ENCODE data around the gene SELL. TPM values are rescaled to one million over a fixed set of nuclear protein-coding genes. Genes with fewer than 3 reads are reported as not detected.
"Not testable (repeated sequence)": the region's sequence is repeated elsewhere in the genome, so short reads cannot be mapped to it uniquely, and the experiment has no call there.

SELL gene
- 23.0 TPM for total RNA-seq
- long read RNA-seq, transcript SELL-201 (9 exons, 2,436 nt), result major isoform, 64 of 72 reads
- long read RNA-seq, partial matches to known transcripts, result 5 of 72 reads
- long read RNA-seq, other reads (novel, unspliced or antisense), result 2 of 72 reads

DNA sequence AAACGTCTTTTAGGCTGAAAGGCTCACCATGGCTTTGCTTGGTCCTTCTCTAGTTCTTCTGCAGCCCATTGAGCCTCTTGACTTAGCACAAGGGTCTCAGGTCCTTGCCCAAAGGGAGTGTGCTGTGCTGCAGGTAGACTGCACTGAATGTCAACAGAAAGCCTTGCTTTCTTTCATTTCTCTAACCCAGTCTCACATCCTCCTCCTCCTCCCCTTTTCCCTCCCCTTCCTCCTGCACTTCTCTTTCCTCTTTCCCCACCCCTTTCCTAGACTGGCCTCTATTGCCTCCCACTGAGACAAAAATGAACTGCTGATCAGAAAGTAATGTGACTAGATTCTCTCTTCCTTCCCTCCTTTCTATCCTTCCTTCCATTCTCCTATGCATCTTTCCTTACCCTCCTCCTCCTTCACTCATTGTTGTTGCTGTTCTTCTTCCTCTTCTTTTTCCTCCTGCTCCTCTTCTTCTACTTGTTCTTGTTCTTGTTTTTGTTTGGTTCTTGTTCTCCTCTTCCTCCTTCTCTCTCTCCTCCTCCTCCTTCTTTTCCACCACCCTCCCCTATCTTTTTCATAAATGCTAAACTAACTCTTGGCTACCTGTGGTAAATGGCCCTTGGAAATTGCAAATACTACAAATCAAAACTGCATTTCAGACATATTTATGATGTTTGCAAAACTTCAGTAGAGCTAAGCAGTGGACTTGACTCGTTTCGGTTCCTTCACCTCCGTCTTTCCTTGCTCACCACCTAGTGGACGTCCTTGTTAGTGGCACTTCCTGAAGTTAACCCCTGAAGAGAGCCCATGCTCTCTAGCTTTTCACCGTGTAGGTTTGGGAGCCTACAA lies at the start of gene SELL:
TSS of gene SELL (minus strand) at position 152 of the 840 bp plus-strand sequence. CDS start at position 30, 122 bp downstream.
- DNase-seq (ENCODE audit: low spot score), result no peak

DNA sequence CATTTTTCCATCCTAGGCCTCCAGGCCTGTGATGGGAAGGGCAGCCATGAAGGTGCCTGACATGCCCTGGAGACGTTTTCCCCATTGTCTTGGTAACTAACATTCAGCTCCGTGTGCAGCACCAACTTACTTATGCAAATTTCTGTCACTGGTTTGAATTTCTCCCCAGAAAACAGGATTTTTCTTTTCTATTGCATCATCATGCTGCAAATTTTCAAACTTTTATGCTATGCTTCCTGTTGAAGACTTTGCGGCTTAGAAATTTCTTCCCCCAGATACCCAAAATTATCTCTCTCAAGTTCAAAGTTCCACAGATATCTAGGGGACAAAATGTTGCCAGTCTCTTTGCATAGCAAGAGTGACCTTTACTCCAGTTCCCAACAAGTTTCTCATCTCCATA lies 47.6 kb upstream of the SELL start:
- DNase-seq (ENCODE audit: low spot score), result no peak

DNA sequence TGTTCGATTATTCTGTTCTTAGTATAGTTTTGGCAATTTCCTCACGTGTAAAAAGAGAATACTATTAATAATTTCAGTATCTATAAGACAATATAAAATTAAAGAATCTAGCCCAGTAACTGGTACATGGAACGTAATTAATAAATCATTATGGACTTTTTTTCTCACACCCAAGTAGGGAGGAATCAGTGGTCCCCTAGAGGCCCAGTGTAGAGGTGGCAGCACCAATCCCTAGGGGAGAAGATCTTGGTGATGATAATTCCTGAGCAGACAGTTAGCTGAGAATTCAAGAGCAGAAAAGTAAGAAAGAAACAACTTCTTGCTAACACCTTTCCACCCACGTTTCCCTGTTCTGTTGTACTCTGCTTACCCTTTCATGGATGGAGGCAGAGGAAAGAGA lies 42.1 kb upstream of the SELL start:
- DNase-seq (ENCODE audit: low spot score), result no peak

DNA sequence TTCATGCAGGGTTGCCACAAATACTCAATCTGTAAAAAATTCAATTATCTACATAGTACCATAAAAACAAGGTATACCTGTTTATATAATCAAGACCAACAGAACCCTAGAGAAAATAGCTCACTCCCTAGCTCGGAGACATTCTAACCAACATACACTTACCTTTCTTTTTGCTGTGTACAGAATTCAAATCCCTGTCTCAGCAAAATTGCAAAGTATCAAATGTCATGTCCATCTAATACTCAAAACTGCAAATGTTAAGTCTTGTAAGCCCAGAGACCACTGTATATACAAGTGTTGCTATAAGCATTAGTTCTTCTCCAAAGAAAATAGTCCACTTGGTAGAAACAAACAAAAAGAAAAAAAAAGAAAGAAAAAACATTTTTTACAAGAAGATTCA lies 38.6 kb upstream of the SELL start:
- DNase-seq (ENCODE audit: low spot score), result no peak

DNA sequence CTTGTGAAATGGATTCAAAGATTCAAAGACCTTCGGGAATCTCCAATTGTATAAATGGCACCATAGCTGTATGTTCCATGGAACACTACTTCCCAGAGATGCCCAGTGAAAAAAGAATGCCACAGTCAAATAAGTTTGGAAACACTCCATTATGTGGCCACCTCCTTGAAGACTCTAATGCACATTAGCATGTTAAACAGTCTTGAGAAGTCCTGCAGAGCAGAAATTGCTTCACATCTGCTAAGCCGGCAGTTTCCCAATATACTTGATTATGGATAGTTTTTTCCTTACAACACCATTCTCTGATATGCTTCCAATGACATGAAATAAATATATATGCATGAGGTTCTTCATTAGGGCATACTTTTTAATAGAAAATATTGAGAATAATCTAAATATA lies 35.1 kb upstream of the SELL start:
- no peak for DNase-seq (ENCODE audit: low spot score)

DNA sequence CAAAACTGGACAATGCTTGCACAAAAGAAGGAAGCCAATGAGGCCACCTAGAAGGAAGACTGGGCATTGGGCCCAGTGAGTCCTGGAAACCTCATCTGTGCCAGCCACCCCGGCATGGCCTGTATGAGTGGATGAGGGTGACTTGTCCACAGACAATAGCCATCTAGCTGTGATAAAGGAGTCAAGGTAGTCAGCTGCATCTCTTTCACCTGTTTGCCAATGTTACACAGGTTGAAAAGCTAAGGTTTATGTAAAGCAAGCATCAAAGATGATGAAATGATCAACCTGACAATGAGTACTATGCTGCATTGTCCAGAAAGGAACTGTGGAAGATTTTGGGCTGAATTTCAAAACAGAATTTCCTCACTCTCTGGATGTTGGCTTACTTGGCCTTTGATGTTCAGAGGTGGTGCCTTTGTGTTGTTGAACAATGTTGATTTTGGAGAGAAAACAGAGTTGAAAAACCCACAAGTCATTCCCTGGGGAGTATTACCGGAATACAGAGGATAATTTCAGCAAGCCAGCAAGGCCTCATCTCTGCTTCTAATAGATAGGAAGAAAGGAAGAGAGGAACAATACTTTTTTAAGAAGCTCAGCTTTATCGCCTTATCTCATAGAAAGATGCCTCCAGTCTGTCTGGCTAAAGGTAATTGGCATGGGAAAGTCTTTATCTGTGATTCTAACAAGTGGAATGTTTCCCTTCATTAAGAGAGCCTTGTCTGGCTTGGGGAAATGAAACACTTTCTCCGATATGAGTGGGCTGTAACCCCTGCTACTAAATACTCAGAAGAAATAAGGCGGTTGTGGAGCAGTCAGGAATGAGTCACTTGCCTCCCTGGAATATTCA lies 33.8 kb upstream of the SELL start:
- DNase-seq (ENCODE audit: low spot score), result no peak

DNA sequence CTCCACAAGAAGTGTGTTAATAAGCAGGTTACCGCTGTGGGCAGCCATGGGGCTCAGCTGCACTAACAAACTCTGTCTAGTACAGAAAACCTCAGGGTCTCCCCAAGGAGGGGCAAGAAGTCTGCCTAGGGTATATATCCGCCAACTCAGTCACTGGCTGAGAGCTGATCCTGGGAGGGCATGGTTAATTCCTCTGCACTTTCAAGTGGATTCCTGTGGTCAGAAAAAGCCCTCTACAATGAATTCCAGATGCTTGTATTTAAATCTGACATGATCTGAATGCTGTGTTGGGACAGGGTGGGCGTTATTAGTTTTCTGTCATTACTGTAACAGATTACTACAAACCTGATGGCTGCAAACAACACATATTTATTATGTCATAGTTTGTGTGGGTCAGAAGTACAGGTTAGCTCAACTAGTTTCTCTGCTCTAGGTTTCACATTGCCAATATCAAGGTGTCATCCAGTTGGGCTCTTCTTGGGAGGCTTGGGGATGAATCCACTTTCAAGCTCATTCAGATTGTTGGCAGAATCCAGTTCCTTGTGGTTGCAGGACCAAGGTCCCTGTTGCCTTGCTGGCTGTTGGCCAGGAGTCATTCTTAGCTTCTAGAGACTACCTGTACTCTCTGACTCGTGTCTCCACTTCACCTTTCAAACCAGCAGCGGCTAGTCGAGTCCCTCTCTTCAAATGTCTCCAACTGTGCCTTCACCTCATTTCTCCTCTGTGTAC lies 30.4 kb upstream of the SELL start:
- no peak for DNase-seq (ENCODE audit: low spot score)

DNA sequence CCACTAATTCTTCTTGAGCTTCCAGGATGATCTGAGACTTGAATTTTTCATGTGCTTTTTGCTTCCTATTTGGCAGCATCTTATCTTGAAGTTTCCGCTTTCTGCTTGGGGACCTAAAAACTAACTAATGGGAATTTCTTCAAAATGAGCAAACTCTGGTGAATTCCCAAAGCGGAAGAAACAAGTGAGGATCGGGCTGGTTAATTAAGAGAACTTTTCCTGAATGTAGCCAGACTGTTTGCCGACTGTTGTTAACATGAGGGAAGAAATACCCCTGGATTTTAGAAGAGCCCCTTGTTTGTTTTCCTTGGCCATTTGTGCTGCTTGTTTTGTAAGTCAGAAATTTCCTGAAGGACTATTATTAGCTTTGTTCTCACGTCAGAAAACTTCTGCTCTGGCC lies 28.6 kb upstream of the SELL start:
- no peak for DNase-seq (ENCODE audit: low spot score)

DNA sequence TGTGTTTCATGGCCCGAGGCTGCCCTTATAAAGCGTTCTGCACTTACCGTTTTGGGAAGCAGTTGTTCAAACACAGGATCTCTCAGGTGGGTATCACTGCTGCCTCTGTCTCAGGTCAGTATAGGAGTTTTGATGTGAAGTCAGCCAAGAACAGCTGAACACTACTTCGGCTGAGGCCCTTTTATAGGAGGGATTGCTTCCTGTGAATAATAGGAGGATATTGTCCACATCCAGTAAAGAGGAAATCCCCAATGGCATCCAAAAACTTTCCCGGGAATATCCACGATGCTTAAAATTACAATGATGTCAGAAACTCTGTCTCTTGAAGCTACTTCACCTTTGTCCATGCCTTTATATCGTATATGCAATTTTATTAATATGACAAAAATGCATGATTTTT lies 22.5 kb upstream of the SELL start, which contains the start of gene SELE:
TSS of gene SELE (minus strand) at position 156 of the 400 bp plus-strand sequence. CDS start 467 bp downstream, outside the sequence.
- DNase-seq (ENCODE audit: low spot score), result no peak

DNA sequence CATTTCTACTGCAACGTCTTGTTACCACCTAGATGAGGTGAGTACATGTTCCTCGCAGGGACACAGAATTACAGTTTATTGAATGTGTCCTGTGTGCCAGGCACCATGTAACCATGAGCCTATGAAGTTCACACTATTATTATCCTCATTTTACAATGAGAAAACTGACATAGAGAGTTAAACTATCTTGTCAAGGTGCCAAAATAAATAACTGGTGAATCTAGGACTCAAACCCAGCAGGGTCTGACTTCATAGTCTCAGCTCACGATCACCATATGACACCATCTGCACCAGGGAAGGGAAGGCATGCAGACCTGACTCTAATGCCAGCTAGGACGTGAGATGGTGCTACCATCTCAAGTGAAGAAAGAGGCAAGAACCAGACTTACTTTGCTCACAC lies 20.0 kb upstream of the SELL start:
- no peak for DNase-seq (ENCODE audit: low spot score)

DNA sequence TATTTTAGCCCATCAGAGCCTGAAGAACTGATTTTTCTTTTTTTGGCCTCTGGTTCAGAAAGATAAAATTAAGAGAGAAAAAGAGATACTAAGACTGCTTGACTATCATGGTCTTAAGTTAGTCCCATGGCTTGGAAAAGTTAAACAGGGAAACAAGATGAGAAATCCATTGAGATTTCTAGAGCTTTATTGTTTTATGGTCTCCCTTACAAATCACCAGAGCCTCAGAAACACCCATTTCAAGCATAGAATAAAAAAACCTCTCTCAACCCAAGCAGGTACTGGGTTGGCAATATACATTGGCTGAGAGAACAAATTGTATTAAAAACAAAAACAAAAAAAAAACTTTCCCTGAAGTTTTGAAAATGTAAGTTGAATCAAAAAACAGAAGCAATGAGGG lies 18.6 kb upstream of the SELL start:
- no peak for DNase-seq (ENCODE audit: low spot score)

DNA sequence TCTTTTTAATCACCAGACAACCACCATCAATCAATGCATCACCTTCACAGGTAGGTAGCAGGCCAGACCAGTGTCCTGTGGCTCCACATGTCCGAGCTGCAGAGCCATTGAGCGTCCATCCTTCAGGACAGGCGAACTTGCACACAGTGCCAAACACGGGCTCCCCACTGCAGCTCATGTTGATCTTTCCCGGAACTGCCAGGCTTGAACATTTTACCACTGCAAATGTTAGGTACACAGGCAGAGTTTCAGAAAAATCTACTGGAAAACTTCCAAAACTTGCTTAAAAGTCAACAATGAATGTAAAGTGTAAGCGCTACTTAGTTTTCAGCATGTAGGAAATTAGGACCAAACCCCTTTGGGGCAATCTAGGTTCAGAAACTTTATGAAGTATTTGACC lies 15.9 kb upstream of the SELL start:
- DNase-seq (ENCODE audit: low spot score), result no peak

DNA sequence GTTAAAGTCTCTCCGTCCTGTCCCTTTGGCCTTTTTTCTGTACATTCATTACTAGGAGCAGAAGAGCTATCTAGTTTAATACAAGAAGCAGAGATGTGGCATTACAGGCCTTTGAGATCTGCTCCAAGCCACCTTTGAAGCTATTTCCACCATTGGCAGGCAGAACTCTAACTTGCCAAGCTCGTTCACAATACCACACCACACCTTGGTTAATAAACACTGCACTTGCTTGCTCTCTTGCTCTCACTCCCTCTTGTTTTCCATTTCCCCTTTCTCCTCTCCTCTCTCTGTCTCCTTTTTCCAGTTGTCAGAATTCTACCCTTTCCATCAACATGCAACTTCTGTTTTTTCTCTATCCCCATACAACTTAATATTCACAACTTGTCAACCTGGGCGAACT lies 15.4 kb upstream of the SELL start:
- no peak for DNase-seq (ENCODE audit: low spot score)

DNA sequence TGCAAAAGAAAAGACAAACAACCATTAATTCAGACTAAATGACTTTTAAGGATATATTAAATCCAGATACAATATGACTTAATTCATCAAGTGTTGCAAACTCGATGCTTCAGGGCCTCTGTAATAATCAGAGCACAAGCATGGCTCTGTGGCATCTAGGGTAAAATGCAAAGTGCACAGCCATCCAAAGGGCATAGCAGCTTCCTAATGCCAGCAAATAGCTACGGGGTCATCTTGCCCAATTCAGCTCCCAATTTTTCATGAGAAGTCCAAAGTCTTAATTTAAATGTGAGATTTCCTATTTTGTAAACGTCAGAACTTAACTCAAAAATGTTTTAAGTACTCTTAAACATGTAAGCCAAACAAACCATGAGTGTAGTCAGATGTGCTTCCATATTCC lies 14.5 kb upstream of the SELL start:
- no peak for DNase-seq (ENCODE audit: low spot score)

DNA sequence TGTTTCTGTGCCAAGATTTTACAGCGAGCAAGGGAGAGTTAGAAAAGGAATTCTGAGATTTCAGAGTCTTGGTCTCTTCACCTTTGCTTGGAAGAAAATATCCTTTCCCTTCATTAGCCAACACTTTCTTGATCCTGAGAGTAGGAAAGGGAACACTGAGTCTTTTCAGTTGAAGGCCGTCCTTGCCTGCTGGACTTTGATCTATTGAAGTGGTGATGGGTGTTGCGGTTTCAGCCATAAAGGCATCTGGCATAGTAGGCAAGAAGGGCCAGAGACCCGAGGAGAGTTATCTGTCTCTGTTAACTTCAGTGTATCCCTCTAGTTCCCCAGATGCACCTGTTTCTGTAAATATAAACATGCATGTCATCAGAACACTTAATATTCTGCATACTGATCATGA lies 12.7 kb upstream of the SELL start:
- DNase-seq (ENCODE audit: low spot score), result no peak

DNA sequence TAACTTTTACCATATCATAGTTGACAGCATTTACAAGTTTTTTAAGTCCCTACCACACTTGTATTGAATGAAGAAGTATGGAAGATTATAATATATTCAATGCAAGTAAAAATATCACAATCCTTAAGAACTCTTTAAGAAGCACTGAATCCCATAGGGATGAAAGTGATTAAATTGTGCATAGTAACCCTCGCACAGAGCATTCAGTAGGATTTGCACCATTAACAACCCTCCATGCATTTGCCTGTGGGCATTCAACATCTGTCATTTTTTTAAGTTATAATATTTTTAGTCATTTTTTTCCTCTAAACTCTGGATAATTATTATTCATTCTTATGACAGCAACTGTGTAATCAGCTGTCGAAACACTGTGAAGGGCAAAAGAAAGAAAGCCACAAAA lies 12.3 kb upstream of the SELL start:
- no peak for DNase-seq (ENCODE audit: low spot score)

DNA sequence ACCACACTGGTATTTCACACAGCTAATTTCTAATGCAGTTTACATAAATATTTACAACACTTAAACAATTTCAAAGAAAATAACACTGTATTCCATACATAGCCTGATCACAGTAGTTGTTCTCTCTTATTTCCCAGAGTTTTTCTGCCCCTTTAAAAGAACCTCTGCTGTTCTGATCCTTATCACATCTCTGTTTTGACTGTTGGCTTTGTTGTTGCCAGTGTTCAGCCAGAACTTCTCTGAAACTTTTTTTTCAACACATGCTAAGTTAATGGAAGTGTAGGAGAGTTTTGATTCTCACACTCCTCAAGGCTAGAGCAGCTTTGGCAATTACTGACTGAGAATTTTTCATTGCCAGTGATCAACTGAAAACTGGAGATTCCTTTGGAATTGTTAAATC lies 11.4 kb upstream of the SELL start:
- no peak for DNase-seq (ENCODE audit: low spot score)

DNA sequence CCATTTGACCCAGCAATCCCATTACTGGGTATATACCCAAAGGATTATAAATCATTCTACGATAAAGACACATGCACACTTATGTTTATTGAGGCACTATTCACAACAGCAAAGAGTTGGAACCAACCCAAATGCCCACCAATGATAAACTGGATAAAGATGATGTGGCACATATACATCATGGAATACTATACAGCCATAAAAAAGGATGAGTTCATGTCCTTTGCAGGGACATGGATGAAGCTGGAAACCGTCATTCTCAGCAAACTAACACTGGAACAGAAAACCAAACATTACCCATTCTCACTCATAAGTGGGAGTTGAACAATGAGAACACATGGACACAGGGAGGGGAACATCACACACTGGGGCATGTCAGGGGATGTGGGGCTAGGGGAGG lies 3.7 kb upstream of the SELL start:
- DNase-seq (ENCODE audit: low spot score), result not testable (repeated sequence)

DNA sequence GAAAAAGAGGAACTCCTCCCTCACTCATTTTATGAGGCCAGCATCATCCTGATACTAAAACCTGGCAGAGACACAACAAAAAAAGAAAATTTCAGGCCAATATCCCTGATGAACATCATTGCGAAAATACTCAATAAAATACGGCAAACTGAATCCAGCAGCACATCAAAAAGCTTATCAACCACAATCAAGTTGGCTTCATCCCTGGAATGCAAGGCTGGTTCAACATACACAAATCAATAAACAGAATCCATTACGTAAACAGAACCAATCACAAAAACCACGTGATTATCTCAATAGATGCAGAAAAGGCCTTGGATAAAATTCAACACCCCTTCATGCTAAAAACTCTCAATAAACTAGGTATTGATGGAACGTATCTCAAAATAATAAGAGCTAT lies 1.7 kb upstream of the SELL start:
- DNase-seq (ENCODE audit: low spot score), result not testable (repeated sequence)

DNA sequence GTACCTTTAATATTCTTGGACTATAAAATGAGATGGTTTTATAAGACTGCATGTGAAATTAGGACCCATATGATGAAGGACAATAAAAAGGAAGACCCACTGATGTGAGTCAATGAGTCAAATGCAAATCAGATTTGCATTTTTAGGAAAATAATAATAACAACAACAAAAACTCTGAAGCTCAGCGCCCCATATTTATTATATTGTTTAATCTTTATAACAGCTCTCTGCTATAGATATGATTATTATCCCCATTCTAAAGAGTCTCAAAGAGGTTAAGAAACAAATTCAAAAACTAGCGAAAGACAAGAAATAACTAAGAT lies 850 bp upstream of the SELL start:
- no peak for DNase-seq (ENCODE audit: low spot score)

DNA sequence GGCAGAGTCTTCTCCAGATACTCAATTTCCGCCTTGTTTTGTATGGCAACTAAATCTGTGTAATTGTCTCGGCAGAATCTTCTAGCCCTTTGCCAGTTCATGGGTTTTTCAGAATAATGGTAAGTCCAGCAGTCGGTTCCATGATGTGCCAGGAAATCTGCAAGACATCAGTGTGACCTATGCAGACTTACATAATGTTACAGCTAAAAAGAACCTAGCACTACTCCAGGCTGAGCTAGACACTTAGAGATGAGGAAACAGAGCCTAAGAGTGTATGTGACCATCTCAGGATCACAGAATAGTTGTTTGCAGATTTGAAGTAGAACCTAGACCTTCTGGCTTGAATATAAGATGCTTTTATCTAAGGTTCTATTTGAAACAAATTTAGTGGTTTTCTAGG lies 2.8 kb downstream of the SELL start:
- DNase-seq (ENCODE audit: low spot score), result no peak

All from mesenteric fat pad (tissue), 1 donor.